Esophagus muscularis mucosa (tissue), 4 donors: Measurements from ENCODE around the gene SHC1. TPM values are rescaled to one million over a fixed set of nuclear protein-coding genes. Genes with fewer than 3 reads are reported as not detected.

Experiments
- DNase-seq: peaks from one replicate; pipeline ENCODE4 v3.0.0-alpha.2; 2017; ENCODE audit errors: extremely low spot score
- H3K27ac ChIP-seq, 4 donors: fragments of 200-600 bp; sonication (generic); replicated peaks in 1 of 4; 1 replicate in 3 of 4; 2 replicates in 1 of 4; pipeline ENCODE4 v1.5.1; 2016 to 2019; ENCODE audit warnings: mild to moderate bottlenecking in 1 of 4
- H3K27me3 ChIP-seq, 4 donors: fragments of 200-600 bp; sonication (generic); one replicate each; pipeline versions ENCODE4 v1.5.1 to v1.6.0; 2016 to 2019
- H3K36me3 ChIP-seq, 4 donors: fragments of 200-600 bp; sonication (generic); one replicate each; pipeline ENCODE4 v1.5.1; 2016 to 2019
- H3K4me1 ChIP-seq, 4 donors: fragments of 200-600 bp; sonication (generic); one replicate each; pipeline ENCODE4 v1.5.1; 2016 to 2019
- H3K4me3 ChIP-seq, 4 donors: fragments of 200-600 bp; sonication (generic); 1 replicate in 2 of 4; 2 replicates in 2 of 4; pipeline ENCODE4 v1.5.1; 2016 to 2019; ENCODE audit warnings: mild to moderate bottlenecking in 4 of 4, moderate library complexity in 1 of 4
- H3K9me3 ChIP-seq, 4 donors: fragments of 200-600 bp; sonication (generic); 1 replicate in 3 of 4; 2 replicates in 1 of 4; pipeline ENCODE4 v1.5.1; 2016 to 2019
- CTCF ChIP-seq, 3 experiments: fragments of 200-600 bp in 2 of 3; fragments of 450-650 bp in 1 of 3; sonication (generic) in 2 of 3; IDR thresholded peaks; one replicate each; pipeline ENCODE4 v1.5.1; 2017 to 2019; ENCODE audit warnings: antibody characterized with exemption in 3 of 3, mild to moderate bottlenecking in 2 of 3, moderate library complexity in 1 of 3
- EP300 ChIP-seq: sonication (generic); formaldehyde crosslinking; IDR thresholded peaks from one replicate; pipeline ENCODE4 v1.6.1; 2017; ENCODE audit warnings: antibody characterized with exemption
- POLR2A ChIP-seq: fragments of 450-650 bp; IDR thresholded peaks from one replicate; pipeline ENCODE4 v1.6.1; 2017; ENCODE audit warnings: antibody characterized with exemption, moderate library complexity, mild to moderate bottlenecking, low read depth
- POLR2AphosphoS5 ChIP-seq, 2 donors: sonication (generic); formaldehyde crosslinking; IDR thresholded peaks; one replicate each; pipeline ENCODE4 v1.6.1; 2017; ENCODE audit warnings: antibody characterized with exemption in 2 of 2
- WGBS: methylation state at CpG from one replicate; pipeline ENCODE4 v1.1.5; 2018; 5-methylcytosine and 5-hydroxymethylcytosine counted together
- intact Hi-C: fragments of 100-400 bp; cut with DNase I; formaldehyde crosslinking; loops from one replicate; pipeline ENCODE4 v1.15.1; 2023
- total RNA-seq, 4 donors: library from RNA; depleted of rRNA; stranded (reverse); fragments of >200 nt; gene quantifications; one replicate each; pipeline versions ENCODE4 v1.1.0 to v1.2.1, GENCODE V29; 2016

The SHC1 gene
- total RNA-seq, 4 donors from 2014 or later = 60.6 to 101 (median 93.4) TPM

GRCh38 chr1:155010211-155010918 lies 39.8 kb upstream of the SHC1 start:
- H3K9me3 ChIP-seq = no peaks in the 10 kb centered on the region
- DNase-seq = no peak
- no peaks in the 10 kb centered on the region for H3K27me3 ChIP-seq
- WGBS = 49% methylated on average over 11 of the region's 11 CpGs
- H3K36me3 ChIP-seq = peaks cover 9 to 29% (median 22%) of the 10 kb centered on the region in 4 donors
- TF ChIP-seq POLR2AphosphoS5 (IDR thresholded peaks at IDR 0.05) (no peak), EP300 (no peak), POLR2A (no peak), CTCF (IDR thresholded peaks at IDR 0.05) (no peak)
- peak overlapping the region in 1 of 4 donors; percentile 32 for H3K4me3 ChIP-seq
- peaks cover 61 to 92% (median 79%) of the 10 kb centered on the region in 4 donors for H3K4me1 ChIP-seq
- intact Hi-C loops = no loop called here
- peak overlapping the region; percentile 56 to 74 (median 62) for H3K27ac ChIP-seq

GRCh38 chr1:155009742-155010141 lies 39.2 kb upstream of the SHC1 start:
- H3K27ac ChIP-seq = peak overlapping the region in 3 of 4 donors; percentile 65 to 74 (median 68)

GRCh38 chr1:155009221-155009711 lies 38.7 kb upstream of the SHC1 start:
- H3K9me3 ChIP-seq = no peaks in the 10 kb centered on the region
- intact Hi-C loops = no loop called here
- peak overlapping the region; percentile 18 to 32 (median 26) for H3K4me3 ChIP-seq
- TF ChIP-seq POLR2A (no peak), POLR2AphosphoS5 (IDR thresholded peaks at IDR 0.05) (no peak), CTCF (IDR thresholded peaks at IDR 0.05) (no peak), EP300 (no peak)
- WGBS = 88% methylated on average over 6 of the region's 12 CpGs
- no peaks in the 10 kb centered on the region for H3K27me3 ChIP-seq
- H3K27ac ChIP-seq = peak overlapping the region; percentile 68 to 99 (median 86)
- H3K36me3 ChIP-seq = peaks cover 0 to 18% (median 11%) of the 10 kb centered on the region in 4 donors
- peaks cover 72 to 100% (median 90%) of the 10 kb centered on the region in 4 donors for H3K4me1 ChIP-seq
- DNase-seq = no peak

More at GRCh38 chr1:155009742-155010141, 39.2 kb upstream of the SHC1 start:
- H3K36me3 ChIP-seq = peaks cover 4 to 22% (median 16%) of the 10 kb centered on the region in 4 donors
- peaks cover 68 to 98% (median 85%) of the 10 kb centered on the region in 4 donors for H3K4me1 ChIP-seq
- TF ChIP-seq CTCF (IDR thresholded peaks at IDR 0.05) (no peak), POLR2A (no peak), EP300 (no peak), POLR2AphosphoS5 (IDR thresholded peaks at IDR 0.05) (no peak)
- H3K27me3 ChIP-seq = no peaks in the 10 kb centered on the region
- H3K4me3 ChIP-seq = peak overlapping the region in 2 of 4 donors; percentile 18 to 32
- no peak for DNase-seq
- intact Hi-C loops = no loop called here
- 86% methylated on average over 5 of the region's 5 CpGs for WGBS
- H3K9me3 ChIP-seq = no peaks in the 10 kb centered on the region

GRCh38 chr1:155008015-155008941 lies 37.7 kb upstream of the SHC1 start:
- intact Hi-C loops = no loop called here
- H3K4me3 ChIP-seq = peak overlapping the region; percentile 18 to 32 (median 26)
- H3K27ac ChIP-seq = peak overlapping the region; percentile 68 to 99 (median 86)
- no peak for TF ChIP-seq EP300
- no peak for TF ChIP-seq CTCF (IDR thresholded peaks at IDR 0.05)
- no peak for TF ChIP-seq POLR2AphosphoS5 (IDR thresholded peaks at IDR 0.05)
- no peak for TF ChIP-seq POLR2A
- DNase-seq = no peak
- H3K36me3 ChIP-seq = peaks cover 0 to 14% (median 5%) of the 10 kb centered on the region in 4 donors
- H3K4me1 ChIP-seq = peaks cover 68 to 98% (median 89%) of the 10 kb centered on the region in 4 donors
- no peaks in the 10 kb centered on the region for H3K9me3 ChIP-seq
- no peaks in the 10 kb centered on the region for H3K27me3 ChIP-seq
- 73% methylated on average over 13 of the region's 16 CpGs for WGBS
